ENCODE measurements around the gene CALN1.

The CALN1 gene

DNA sequence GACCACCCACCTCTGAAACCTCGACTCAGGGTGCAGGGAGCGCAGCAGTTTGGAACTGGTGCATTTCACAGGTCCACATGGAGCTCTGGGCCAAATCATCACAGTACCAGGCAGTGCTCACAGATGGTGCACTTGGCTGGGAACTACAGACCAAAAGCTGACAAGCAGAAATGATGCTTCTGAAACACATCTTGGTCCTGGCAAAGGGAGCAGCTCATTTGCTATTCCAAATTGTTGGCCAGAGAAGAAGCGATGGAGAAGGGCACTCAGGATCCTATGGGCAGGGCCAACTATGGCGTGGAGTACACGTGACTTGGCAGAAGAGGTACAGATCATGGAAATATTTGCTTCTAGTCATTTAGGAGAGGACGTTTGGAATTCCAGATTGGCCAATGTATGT lies 383.9 kb downstream of the CALN1 start:
- no peak for DNase-seq

- DNase-seq, result no peak
Observed at GRCh38 chr7:72025381-72025960, 386.7 kb downstream of the CALN1 start.

DNA sequence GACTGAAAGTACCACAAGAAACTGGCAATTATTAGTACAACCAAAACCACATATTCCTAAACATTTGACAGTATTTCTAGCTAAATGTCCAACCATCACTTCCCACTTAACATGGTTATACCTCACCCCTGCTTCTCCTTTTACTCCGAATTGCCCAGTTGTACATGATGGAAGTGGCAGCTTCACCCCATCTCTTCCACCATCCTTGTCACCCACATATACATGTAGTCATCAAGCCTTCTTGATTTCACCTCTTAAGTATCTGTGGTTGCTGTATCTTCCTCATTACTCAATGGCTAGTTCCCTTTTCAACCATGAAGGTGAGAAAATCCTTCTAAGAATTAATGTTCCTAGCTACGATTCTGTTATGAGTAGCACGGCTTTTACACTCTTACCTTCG lies 388.2 kb downstream of the CALN1 start:
- no peak for DNase-seq

GRCh38 chr7:72021716-72022115 lies 390.4 kb downstream of the CALN1 start:
- DNase-seq, result no peak

DNA sequence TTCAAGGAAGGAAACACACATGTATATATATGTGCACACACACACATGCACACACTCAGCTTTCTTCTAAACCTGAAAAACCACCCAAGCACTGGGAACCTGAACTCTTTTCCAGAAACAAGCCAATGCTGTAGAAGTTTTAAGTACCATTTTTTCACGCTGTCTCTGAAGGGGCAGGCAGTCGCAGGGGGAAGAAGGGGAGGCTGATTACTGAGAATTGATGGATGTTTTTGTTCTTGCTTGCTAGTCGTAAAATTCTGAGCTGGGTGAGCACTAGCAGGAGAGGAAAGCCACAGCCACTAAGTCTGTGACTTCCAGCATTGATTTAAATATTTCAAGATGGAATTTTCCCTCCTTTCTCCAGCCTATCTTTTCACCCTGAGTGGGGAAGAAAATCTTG lies 391.8 kb downstream of the CALN1 start:
- DNase-seq, result no peak

GRCh38 chr7:72019436-72019835 lies 392.7 kb downstream of the CALN1 start:
- no peak for DNase-seq

GRCh38 chr7:72017756-72018155 lies 394.4 kb downstream of the CALN1 start:
- no peak for DNase-seq

DNA sequence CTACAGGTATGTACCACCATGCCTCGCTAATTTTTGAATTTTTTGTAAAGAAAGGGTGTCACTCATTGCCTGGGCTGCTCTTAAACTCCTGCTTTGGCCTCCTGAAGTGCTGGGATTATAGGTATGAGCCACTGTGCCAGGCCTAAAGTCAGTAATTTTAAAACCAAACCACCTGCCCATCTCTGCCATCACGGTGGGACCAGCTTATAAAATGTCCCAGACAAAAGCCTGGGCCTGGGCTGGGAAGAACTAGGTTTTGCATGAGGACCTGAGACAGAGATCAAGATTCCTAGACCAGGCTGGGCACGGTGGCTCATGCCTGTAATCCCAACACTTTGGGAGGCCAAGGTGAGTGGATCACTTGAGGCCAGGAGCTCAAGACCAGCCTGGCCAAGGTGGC lies 395.6 kb downstream of the CALN1 start:
- no peak for DNase-seq

GRCh38 chr7:72015136-72015535 lies 397.0 kb downstream of the CALN1 start:
- DNase-seq, result no peak

GRCh38 chr7:72007018-72007417 lies 405.1 kb downstream of the CALN1 start:
- no peak for DNase-seq

- no peak for DNase-seq
Observed at GRCh38 chr7:72003236-72003635, 408.9 kb downstream of the CALN1 start.

DNA sequence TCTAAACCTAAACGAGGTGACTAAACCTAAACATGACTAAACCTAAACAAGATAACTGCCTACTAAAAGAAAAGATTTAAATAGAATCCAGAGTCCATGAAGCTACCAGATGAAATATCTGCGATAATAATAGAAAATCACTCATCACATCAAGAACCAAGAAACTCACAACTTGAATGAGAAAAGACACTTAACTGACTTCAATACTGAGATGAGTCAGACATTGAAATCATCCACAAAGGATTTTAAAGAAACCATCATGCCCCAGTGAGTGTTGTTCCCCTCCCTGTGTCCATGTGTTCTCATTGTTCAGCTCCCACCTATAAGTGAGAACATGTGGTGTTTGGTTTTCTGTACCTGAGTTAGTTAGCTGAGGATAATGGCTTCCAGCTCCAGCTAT lies 416.0 kb downstream of the CALN1 start:
- DNase-seq, result no peak

DNA sequence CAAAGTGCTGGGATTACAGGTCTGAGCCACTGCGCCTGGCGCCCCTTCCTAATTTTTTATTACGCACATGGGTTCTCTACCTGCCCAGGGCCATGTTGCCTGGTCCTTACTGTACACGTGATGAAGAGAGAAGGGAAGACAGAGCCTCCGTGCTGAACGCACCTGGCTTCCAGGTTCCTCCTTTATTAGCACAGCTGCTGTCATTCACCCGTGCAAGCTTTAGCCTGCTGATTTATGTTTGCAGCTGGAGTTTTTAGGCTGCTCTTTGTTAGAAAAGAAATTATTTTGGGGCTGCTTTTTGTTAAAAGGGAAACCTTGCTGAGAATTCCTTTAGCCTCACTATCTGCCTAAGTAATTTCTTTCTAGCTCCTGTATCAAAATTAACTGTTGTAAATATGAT lies 417.0 kb downstream of the CALN1 start:
- no peak for DNase-seq

GRCh38 chr7:71991586-71991985 lies 420.6 kb downstream of the CALN1 start:
- no peak for DNase-seq

DNA sequence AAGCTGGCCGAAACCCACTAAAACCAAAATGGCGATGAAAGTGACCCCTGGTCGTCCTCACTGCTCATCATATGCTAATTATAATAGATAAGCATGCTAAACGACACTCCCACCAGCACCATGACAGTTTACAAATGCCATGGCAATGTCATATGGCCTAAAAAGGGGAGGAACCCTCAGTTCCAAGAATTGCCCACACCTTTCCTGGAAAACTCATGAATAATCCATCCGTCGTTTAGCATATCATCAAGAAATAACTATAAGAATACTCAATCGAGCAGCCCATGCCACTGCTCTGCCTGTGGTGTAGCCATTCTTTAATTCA lies 422.0 kb downstream of the CALN1 start:
- DNase-seq, result no peak

DNA sequence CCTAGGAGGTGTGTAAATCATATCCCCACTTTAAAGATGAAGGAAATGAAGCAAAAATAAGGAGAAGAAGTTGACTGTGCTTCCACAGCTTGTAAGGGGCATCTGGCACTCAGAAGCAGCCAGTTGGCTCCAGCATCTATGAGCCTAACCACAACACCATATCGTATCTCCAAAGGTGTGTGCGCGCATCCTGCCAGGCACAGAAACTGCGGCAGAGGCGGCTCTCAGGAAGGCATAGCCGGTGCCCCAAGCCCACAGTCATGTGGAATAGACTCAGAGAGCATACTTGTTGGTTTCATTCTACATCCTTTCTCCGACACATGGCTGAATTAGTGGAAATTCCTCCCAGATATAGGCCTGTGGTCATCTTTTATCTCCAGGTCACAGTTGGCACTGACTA lies 423.9 kb downstream of the CALN1 start:
- DNase-seq, result no peak

GRCh38 chr7:71987200-71987767 lies 424.9 kb downstream of the CALN1 start:
- no peak for DNase-seq

DNA sequence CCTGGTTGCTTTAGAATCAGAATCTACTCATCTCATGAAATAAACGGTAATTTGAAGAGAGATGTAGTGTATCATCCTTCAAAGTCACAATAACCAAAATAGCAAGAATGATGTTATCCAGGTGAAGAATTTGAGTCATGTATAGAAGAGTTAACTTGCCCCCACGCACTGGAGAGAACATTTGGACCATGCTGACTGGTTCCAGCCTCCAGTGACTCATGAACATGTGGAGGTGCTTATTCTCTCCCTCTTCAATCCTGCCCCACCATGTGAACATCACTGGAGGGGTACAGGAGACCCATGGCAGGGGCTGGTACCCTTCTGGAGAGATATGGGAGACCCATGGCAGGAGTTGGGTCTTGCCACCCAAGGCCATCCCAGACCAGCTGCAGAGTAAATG lies 427.8 kb downstream of the CALN1 start:
- no peak for DNase-seq

DNA sequence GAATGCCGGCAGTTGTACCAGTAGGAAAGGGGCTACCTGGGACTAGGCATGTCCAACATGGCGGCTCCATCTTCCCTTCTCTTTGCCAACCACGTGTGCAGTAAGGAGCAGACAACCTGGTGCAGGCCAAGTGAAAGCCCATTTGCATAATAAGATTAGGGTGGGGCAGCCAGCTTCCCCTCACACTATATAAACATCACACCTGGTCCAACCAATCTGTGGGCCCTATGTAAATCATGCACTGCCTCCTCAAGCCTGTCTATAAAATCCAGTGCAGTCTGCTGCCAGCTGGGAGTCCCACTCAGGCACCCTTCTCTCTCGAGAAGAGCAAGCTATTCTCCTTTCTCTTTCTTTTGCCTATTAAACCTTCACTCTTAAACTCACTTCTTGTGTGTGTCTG lies 429.3 kb downstream of the CALN1 start:
- DNase-seq, result no peak

GRCh38 chr7:71976645-71977044 lies 435.5 kb downstream of the CALN1 start:
- no peak for DNase-seq

DNA sequence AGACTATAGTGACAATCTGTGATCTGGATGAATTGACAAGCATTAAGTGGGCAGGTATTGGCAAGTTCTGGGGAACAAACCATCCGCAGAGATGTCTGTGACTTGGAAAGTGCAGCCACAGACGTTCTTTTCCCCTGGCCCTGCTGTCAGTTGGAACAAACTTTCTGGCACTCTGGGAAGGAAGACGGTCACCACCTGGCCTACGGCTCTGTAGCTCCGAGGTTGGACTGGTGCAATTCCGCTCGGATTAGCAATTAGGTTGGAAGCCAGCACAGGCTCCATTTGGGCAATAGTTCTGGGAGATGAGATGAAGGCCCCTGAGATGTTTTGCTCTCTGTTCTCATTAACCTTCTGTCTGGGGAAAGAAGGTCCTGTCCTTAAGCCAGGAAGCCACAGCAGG lies 437.5 kb downstream of the CALN1 start:
- no peak for DNase-seq

- no peak for DNase-seq
Observed at GRCh38 chr7:71972534-71972933, 439.6 kb downstream of the CALN1 start.

DNA sequence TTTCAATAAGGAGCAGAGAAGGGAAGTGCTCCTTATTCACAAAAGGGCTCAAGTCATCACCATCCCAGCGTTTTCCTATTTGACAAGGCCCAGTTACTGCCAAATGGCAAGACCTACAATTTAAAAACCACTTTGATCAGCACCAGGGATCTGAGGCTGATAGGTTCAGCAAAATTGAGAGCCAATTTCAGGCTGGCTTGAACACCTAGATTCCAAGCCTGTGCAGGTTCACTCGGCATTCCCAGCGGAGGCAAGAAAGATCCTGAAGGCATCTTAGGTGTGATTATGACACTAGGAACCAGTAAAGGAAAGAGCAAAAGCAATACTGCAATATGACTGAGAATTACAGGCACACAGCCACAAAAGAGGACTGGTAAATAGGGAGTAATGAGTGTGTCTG lies 441.4 kb downstream of the CALN1 start:
- no peak for DNase-seq

DNA sequence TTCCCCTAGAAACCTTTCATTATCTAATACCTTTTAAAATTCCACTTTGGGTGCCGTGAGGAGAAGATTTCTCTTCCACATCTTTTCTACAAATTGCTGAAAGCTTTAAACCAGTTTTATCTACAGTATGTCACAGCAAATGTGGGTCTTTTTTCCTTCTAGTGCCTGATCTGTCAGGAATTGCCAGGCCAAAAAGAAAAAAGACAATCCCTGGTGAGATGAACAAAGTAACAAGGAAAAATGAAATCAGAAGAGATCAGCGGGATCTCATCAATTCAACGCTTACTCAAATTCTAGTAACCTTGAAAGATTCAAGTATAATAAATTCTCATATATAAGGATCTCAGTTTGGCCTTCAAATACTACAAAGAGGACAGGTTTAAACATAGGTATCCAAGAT lies 449.5 kb downstream of the CALN1 start:
- DNase-seq, result no peak

DNA sequence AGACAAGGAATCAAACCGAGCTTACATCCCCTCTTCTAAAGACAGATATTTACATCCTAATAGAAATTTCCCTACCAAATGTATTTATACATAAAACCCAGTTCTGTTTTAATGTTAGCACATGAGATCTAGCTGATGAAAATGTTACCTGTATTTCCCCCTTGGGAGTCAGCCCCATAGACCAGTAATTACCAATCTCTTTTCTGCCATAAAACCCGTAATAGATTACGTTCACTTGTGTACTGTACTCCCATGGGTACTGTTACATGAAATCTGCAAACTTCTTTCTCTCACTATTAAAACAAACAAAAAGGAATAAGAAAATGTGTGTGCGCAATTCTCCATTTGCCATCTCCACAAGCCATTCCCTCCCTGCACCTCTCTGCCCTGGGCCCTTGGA lies 450.9 kb downstream of the CALN1 start:
- DNase-seq, result no peak

- DNase-seq, result no peak
Observed at GRCh38 chr7:71942115-71942514, 470.0 kb downstream of the CALN1 start.
